ENCODE measurements around the gene COL23A1.
"Not testable (repeated sequence)": the region's sequence is repeated elsewhere in the genome, so short reads cannot be mapped to it uniquely, and the experiment has no call there.

COL23A1 gene

DNA sequence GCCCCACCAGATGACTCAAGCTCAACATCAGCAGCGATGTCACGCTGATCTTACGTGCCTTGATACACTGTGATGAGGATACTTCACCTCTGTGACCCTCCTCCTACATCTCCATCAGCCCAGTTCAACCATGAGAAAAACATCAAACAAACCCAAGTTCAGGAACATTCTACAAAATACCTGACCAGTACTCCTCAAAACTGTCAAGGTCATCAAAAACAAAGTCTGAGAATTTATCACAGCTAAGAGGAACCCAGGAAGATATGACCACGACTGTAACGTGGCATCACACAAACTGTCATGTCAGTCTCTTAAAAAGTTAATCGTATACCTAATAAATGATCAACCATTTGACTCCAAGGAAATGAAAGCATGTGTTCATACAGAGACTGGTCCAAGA lies 90.8 kb downstream of the COL23A1 start:
- no peak for DNase-seq

- DNase-seq, result no peak
These were observed 93.6 kb downstream of the COL23A1 start for GRCh38 chr5:178496642-178497041.

DNA sequence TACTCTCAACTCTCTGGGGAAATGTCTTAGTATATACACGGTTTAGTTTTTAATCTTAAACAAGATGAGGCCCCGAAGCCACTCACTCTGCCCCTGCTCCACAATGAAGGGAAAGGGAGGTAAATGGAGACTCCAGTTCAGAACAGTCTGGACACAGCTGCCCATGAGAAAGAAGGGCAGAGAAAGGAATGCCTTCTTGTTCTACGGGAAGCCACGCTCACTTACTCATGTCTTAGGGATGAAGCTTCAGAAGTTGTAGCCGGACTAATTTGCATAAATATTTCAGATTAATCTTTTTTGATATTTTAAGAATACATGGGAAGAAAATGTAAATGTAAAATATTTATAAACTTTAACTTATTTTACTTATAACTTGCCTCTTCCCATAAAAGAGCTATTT lies 94.0 kb downstream of the COL23A1 start:
- no peak for DNase-seq

DNA sequence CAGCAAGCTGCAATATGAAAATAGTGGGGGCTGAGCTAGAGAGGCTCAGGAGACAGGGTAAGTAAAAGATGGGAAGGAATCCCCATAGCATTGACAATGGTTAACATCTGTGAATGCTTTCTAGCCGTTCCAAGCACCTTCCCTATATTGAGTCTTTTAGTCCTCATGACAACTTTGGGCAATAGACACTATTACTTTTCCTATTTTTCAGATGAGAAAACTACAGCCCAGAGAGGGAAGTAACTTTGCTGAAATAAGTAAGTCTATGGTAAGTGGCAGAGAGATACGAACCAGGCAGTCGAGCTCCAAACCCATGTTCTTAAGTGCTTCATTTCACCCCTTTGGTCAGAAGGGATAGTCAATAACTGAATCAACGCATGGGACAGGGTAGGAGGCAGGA lies 94.5 kb downstream of the COL23A1 start:
- no peak for DNase-seq

GRCh38 chr5:178492278-178492677 lies 97.9 kb downstream of the COL23A1 start:
- DNase-seq, result no peak

DNA sequence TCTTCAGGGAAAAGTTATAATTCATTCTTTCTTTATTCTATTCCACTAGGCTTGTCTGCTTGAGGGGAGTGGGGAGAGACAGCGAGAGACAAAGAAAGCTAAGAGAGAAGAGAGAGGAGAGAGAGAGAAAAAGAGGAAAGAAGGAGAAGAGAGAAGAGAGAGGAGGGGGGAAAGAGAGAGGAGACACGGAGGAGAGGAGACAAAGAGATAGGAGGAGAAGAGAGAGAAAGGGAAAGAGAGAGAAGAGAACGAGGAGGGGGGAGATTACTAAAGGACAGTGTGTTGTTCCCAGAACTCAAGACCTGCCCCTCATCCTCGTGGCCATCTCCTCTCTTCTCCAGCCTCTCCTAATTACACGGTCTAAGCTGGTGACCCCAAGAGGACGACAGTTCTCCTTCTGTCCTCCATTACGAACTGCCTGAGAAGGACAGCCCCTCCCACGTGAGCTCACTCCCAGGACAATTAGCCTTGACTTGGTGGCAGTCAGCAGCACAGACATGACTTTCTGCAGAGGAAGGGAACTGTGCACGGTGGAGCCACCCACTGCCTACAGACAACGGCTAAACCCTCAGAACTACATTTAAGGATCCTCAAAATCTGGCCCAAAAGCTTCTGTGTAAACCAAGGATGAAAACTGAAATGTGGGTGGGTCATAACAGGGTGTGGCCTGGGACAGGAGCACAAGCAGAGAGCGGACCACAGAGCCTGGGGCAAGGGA lies 99.1 kb downstream of the COL23A1 start:
- DNase-seq, result no peak

- DNase-seq, result no peak
These were observed 100.8 kb downstream of the COL23A1 start for GRCh38 chr5:178489271-178489976.

GRCh38 chr5:178488696-178489095 lies 101.5 kb downstream of the COL23A1 start:
- no peak for DNase-seq

DNA sequence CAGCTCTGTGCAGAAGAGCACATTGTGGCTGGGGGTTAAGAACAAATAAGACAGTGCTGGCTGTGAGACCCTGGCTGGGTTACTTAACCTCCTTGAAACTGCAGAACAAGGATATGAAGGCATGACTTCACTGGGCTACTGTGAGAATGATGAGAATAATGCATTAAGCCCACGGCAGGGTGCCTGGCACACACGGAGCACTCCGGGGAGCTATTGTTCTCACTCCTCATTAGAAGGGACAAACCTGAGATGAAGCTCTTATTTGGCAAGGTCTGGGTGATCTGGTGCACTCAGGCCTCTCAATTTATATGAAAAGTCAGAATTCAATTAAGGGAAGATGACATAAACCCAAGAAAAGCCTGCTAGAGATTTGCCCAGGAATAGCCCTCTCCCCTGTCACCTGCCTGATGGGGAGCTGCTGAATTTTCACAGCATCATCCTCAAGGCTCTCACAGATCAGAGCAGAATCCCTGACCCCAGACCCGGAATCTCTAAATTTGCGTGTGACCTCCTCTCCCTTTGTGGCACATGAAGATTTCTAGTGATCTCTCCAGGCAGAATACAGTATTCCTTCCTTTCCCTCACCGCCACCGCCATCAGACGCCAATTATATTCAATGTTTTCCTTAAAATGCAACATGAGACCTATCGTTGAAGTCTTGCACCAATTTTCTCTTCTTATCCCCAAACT lies 102.1 kb downstream of the COL23A1 start:
- DNase-seq, result no peak

DNA sequence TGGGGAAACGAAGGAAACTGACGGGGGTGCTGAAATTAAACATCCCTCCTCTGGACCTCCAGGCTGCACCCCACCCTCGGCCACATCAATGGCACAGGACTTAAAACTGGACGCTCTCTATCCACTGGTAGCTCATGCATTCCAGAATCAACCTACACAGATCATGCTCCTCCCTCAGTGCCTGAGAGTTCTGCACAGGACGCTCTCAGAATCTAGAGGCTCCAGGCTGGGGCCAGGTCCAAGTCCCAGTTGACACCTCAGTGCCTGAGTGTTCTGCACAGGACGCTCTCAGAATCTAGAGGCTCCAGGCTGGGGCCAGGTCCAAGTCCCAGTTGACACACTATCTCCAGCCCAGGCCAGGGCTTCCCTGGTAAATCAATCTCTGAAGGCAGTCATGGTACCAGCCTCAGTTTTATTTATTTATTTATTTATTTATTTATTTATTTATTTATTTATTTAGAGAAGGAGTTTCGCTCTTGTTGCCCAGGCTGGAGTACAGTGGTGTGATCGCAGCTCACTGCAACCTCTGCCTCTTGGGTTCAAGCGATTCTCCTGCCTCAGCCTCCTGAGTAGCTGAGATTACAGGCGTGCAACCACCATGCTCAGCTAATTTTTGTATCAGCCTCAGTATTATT lies 103.2 kb downstream of the COL23A1 start:
- DNase-seq, result not testable (repeated sequence)

- no peak for DNase-seq
These were observed 104.0 kb downstream of the COL23A1 start for GRCh38 chr5:178486239-178486641.

GRCh38 chr5:178483620-178484019 lies 106.6 kb downstream of the COL23A1 start:
- no peak for DNase-seq

- no peak for DNase-seq
These were observed 110.9 kb downstream of the COL23A1 start for GRCh38 chr5:178479261-178479660.

DNA sequence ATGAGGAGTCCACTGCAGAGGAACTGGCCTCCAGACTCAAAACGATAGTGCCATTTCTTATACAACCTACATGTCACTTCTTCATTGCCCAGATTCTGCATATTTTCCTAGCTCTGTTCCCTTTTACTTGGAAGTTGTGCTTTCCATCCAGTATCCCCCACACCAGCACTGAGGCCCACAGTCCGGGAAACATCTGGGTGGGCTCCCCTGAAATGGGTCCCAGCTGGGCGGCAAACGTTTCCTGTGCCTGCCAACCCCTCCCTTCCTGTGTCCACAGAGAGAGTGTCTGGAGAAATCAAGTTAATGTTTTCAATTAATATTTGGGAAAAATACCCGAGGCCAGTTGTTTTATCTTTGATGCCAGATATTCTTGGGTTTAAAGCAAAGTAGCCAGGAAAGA lies 111.8 kb downstream of the COL23A1 start:
- no peak for DNase-seq

DNA sequence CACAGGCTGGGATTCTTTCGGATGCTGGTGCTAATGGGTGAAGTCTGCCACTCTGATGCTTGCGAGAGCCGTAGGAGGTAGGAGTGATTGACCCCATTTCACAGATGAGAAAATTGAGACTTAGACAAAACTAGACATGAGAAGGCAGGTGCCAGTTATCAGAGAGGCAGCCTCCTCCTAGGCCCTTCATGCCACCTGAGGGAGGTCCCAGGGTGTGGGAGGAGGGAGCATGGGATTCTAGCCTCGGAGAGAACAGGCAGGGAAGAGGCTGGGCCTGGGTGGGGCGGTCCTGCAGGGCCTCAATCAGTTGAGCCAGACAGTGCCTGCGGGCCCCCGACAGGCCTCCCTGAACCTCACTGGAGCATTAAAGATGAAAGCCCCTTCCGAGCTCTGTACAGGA lies 112.4 kb downstream of the COL23A1 start:
- DNase-seq, result no peak

DNA sequence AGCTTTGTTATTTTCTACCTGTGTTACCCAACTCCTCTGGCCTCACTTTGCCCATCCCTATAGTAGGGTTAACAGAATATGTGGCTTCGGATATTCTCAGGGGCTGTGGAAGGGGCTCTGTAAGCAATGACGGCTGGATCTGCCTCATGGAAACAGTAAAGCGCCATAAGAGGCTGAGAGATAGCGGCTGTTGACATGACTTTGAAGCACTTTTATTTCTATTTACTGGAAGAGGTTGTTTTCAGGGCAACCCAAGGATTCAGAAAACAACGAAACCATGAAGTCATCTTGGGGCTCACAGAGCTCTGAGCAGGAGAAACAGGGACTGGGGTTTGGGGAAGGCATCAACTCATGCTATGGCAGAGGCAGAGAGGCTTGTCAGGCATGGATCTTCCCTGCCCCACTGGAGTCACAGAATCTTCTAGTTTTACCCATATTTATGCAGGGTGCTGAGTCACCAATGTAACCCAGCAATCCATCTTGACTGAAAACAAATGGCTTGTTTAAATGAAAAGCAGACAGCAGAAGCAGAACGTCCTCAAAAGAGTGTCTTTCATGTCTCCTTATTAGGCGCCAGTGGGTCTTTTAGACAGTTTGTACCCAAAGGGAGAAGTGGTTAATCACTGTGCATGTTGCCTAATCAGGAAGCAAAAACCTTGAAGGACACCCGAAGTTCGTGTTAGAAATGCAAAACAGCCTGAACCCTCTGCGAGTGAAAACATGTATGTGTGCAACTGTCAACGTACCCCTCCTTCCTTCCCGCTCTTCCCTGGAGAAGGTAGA lies 113.0 kb downstream of the COL23A1 start:
- no peak for DNase-seq

- DNase-seq, result no peak
These were observed 113.7 kb downstream of the COL23A1 start for GRCh38 chr5:178476531-178476930.

GRCh38 chr5:178475422-178475821 lies 114.8 kb downstream of the COL23A1 start:
- no peak for DNase-seq

DNA sequence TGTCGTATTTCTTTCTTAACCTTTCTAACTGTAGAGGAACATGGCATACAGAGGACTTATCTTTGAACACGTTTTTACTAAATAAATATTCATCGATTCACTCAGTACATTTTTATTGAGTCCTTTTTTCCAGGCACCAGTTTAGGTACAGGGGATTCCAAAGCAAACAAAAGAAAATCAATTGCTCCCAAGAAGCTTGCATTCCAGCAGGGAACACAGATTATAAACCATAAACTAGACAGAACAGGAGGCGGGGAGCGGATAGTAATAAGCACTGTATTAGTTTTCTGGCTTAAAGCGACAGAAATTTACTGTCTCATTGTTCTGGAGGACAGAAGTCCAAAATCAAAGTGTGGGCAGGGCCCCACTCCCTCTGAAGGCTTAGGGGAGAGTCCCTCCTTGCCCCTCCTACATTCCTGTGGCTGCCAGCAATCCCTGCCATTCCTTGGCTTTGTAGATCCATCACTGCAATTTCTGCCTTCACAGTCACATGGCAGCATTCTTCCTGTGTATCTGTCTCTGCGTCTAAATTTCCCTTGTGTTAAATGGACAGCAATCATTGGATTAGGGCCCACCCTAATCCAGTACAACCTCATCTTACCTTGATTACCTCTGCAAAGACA lies 115.5 kb downstream of the COL23A1 start:
- peak; percentile 66 for DNase-seq

DNA sequence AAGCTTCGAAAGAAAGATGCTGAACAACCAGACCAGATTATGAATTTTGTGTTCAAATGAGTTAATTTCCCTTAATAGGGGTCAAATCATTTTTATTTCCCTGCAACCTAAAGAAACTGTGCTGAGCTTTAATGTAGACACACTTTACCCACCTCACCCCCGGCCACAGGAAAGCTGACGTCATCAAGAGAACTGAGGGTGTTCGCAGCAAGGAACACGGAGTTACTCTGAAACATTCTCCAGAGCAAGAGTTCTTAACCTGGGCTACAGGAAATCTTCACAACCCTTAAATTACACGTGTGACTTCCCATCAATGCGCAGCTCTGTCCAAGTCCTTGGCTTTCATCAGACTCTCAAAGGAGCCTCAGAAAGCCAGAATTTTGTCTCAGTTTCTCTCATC lies 116.3 kb downstream of the COL23A1 start:
- no peak for DNase-seq

GRCh38 chr5:178472138-178472537 lies 118.1 kb downstream of the COL23A1 start:
- no peak for DNase-seq

DNA sequence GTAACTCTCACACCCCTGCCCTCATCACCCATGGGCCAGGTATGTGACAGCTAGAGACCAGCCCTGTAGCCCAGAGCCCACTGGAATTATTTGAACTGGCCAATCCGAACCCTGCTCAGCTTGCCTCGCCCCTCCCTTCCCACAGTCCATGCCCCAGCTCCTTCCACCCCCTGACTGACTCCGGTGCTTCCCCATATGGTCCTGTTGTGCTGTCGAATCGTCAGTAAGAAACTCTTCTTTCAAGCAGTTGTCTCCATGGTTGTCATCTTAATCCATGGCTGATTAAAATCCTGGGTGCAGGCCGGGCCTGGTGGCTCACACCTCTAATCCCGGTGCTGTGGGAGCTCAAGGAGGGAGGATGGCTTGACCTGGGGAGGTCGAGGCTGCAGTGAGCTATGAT lies 118.5 kb downstream of the COL23A1 start:
- DNase-seq, result peak; percentile 94

- DNase-seq, result no peak
These were observed 119.5 kb downstream of the COL23A1 start for GRCh38 chr5:178470760-178471025.

Data from NCI-H82 (cell line).